Mesodermal cell (in vitro differentiated cells): ENCODE results near the gene AAK1.

ENCODE experiments used
- H3K27ac ChIP-seq: 2 replicates; pipeline ENCODE4 v1.7.0; 2013; ENCODE audit warnings: mild to moderate bottlenecking, low read depth, low read length, moderate library complexity; ENCODE audit not compliant: severe bottlenecking
- H3K36me3 ChIP-seq: 2 replicates; pipeline ENCODE4 v1.7.1; 2013; ENCODE audit warnings: mild to moderate bottlenecking, low read length, moderate library complexity; ENCODE audit not compliant: control insufficient read depth, insufficient read depth
- H3K4me1 ChIP-seq: one replicate; pipeline ENCODE4 v1.7.1; 2013; ENCODE audit warnings: mild to moderate bottlenecking, low read length; ENCODE audit not compliant: insufficient read depth, control insufficient read depth, poor library complexity, severe bottlenecking
- H3K4me3 ChIP-seq: 2 replicates; pipeline ENCODE4 v1.7.0; 2013; ENCODE audit warnings: low read length, control low read depth, mild to moderate bottlenecking; ENCODE audit not compliant: insufficient read depth, poor library complexity, severe bottlenecking; ENCODE audit errors: extremely low read depth
- H3K9me3 ChIP-seq: 2 replicates; pipeline ENCODE4 v1.7.1; 2013; ENCODE audit warnings: mild to moderate bottlenecking, low read length, moderate library complexity; ENCODE audit not compliant: control insufficient read depth
- WGBS, 2 experiments: methylation state at CpG; one replicate each; pipeline ENCODE4 v1.1.5; 2013; ENCODE audit warnings: missing lambda C conversion rate in 2 of 2; ENCODE audit not compliant: insufficient coverage in 2 of 2; 5-methylcytosine and 5-hydroxymethylcytosine counted together

The AAK1 gene

GRCh38 chr2:69603146-69603743 is 40.3 kb downstream of the AAK1 start:
- WGBS, 2 experiments: 81 to 100% methylated on average over 1 to 4 of the region's 4 CpGs
- Histone ChIP-seq H3K36me3 (peaks cover 18% of the 10 kb centered on the region), H3K4me3 (no peak overlapping the region), H3K27ac (peak overlapping the region; percentile 52), H3K9me3 (peaks cover 19% of the 10 kb centered on the region), H3K4me1 (peaks cover 31% of the 10 kb centered on the region)

- Histone ChIP-seq H3K9me3 (peaks cover 9% of the 10 kb centered on the region), H3K27ac (peak overlapping the region; percentile 64), H3K4me3 (no peak overlapping the region), H3K36me3 (peaks cover 11% of the 10 kb centered on the region), H3K4me1 (peaks cover 31% of the 10 kb centered on the region)
- 42 to 58% methylated on average over 2 of the region's 2 CpGs for WGBS, 2 experiments
These were observed 42.3 kb downstream of the AAK1 start for GRCh38 chr2:69601179-69601612.

- peaks cover 5% of the 10 kb centered on the region for H3K36me3 ChIP-seq
- WGBS, 2 experiments: 96 to 97% methylated on average over 3 to 4 of the region's 4 CpGs
- H3K4me1 ChIP-seq: peaks cover 31% of the 10 kb centered on the region
- peak overlapping the region; percentile 64 for H3K27ac ChIP-seq
- peaks cover 1% of the 10 kb centered on the region for H3K9me3 ChIP-seq
- no peak overlapping the region for H3K4me3 ChIP-seq
These were observed 43.1 kb downstream of the AAK1 start for GRCh38 chr2:69600425-69600824.

- no peak overlapping the region for H3K27ac ChIP-seq
- H3K4me1 ChIP-seq: peaks cover 16% of the 10 kb centered on the region
- H3K9me3 ChIP-seq: no peaks in the 10 kb centered on the region
- no peak overlapping the region for H3K4me3 ChIP-seq
- 100% methylated on average over 1 of the region's 5 CpGs for WGBS, 2 experiments
- peaks cover 5% of the 10 kb centered on the region for H3K36me3 ChIP-seq
These were observed 45.5 kb downstream of the AAK1 start for GRCh38 chr2:69597843-69598610.

- Histone ChIP-seq H3K9me3 (no peaks in the 10 kb centered on the region), H3K4me1 (peaks cover 8% of the 10 kb centered on the region), H3K27ac (no peak overlapping the region), H3K36me3 (peaks cover 5% of the 10 kb centered on the region), H3K4me3 (no peak overlapping the region)
- 91 to 96% methylated on average over 3 of the region's 5 CpGs for WGBS, 2 experiments
These were observed 46.4 kb downstream of the AAK1 start for GRCh38 chr2:69597105-69597504.

GRCh38 chr2:69594341-69594740 is 49.2 kb downstream of the AAK1 start:
- no CpG with 5 or more reads among the region's 3 CpGs for WGBS, 2 experiments
- Histone ChIP-seq H3K9me3 (no peaks in the 10 kb centered on the region), H3K27ac (no peak overlapping the region), H3K4me3 (no peak overlapping the region), H3K4me1 (peaks cover 16% of the 10 kb centered on the region), H3K36me3 (no peaks in the 10 kb centered on the region)

- peaks cover 4% of the 10 kb centered on the region for H3K36me3 ChIP-seq
- no peak overlapping the region for H3K4me3 ChIP-seq
- no peak overlapping the region for H3K27ac ChIP-seq
- H3K4me1 ChIP-seq: peaks cover 16% of the 10 kb centered on the region
- H3K9me3 ChIP-seq: no peaks in the 10 kb centered on the region
These were observed 51.0 kb downstream of the AAK1 start for GRCh38 chr2:69592511-69592910.

- Histone ChIP-seq H3K27ac (peak overlapping the region; percentile 85), H3K36me3 (peaks cover 4% of the 10 kb centered on the region), H3K4me3 (no peak overlapping the region), H3K9me3 (no peaks in the 10 kb centered on the region), H3K4me1 (peaks cover 16% of the 10 kb centered on the region)
- 80 to 88% methylated on average over 5 to 7 of the region's 8 CpGs for WGBS, 2 experiments
These were observed 53.4 kb downstream of the AAK1 start for GRCh38 chr2:69589973-69590652.

GRCh38 chr2:69588945-69589344 is 54.6 kb downstream of the AAK1 start:
- no peaks in the 10 kb centered on the region for H3K9me3 ChIP-seq

GRCh38 chr2:69588403-69588802 is 55.1 kb downstream of the AAK1 start:
- 94 to 100% methylated on average over 2 to 3 of the region's 3 CpGs for WGBS, 2 experiments
- Histone ChIP-seq H3K9me3 (no peaks in the 10 kb centered on the region), H3K36me3 (peaks cover 4% of the 10 kb centered on the region), H3K27ac (no peak overlapping the region), H3K4me1 (peaks cover 16% of the 10 kb centered on the region), H3K4me3 (no peak overlapping the region)

More at GRCh38 chr2:69588945-69589344, 54.6 kb downstream of the AAK1 start:
- Histone ChIP-seq H3K4me1 (peaks cover 16% of the 10 kb centered on the region), H3K36me3 (peaks cover 4% of the 10 kb centered on the region), H3K4me3 (no peak overlapping the region), H3K27ac (no peak overlapping the region)
- 97 to 98% methylated on average over 6 of the region's 6 CpGs for WGBS, 2 experiments
